GM12865 (cell line): ENCODE data around the gene NDUFS2.
"Not testable (repeated sequence)": the region's sequence is repeated elsewhere in the genome, so short reads cannot be mapped to it uniquely, and the experiment has no call there.

Experiments
- DNase-seq: peaks from one replicate; pipeline ENCODE4 v3.0.0; 2010; ENCODE audit warnings: low read depth
- H3K4me3 ChIP-seq: 2 replicates; pipeline ENCODE4 v1.5.1; 2011; ENCODE audit warnings: mild to moderate bottlenecking, low read depth, low read length, control low read depth
- CTCF ChIP-seq: IDR thresholded peaks from 2 replicates; pipeline ENCODE4 v1.5.1; 2011; ENCODE audit warnings: low read length, control low read depth, low read depth, inconsistent platforms; ENCODE audit not compliant: insufficient read depth; ENCODE audit errors: missing control alignments

Gene NDUFS2

GRCh38 chr1:161250829-161251228 is 48.7 kb downstream of the NDUFS2 start:
- no peak for TF ChIP-seq CTCF
- no peak for DNase-seq
- H3K4me3 ChIP-seq: no peak overlapping the region

GRCh38 chr1:161251579-161251978 is 49.4 kb downstream of the NDUFS2 start:
- DNase-seq: no peak
- no peak overlapping the region for H3K4me3 ChIP-seq
- no peak for TF ChIP-seq CTCF

GRCh38 chr1:161255302-161255701 is 53.1 kb downstream of the NDUFS2 start:
- DNase-seq, H3K4me3 ChIP-seq: not testable (repeated sequence)

GRCh38 chr1:161255955-161256520 is 53.9 kb downstream of the NDUFS2 start:
- not testable (repeated sequence) for H3K4me3 ChIP-seq, DNase-seq

- not testable (repeated sequence) for DNase-seq, H3K4me3 ChIP-seq
These were observed 54.9 kb downstream of the NDUFS2 start for GRCh38 chr1:161257109-161257508.

GRCh38 chr1:161258439-161259344 is 56.5 kb downstream of the NDUFS2 start, which contains the start of gene PCP4L1:
Gene PCP4L1, plus strand, starts transcription at chr1:161258745. Its CDS starts 230 bp downstream, at chr1:161258975.
- H3K4me3 ChIP-seq: peak within 1 kb of the TSS; percentile 15
- DNase-seq: peak; percentile 46
- no peak for TF ChIP-seq CTCF

GRCh38 chr1:161259345-161259702 is 57.2 kb downstream of the NDUFS2 start:
- no peak for DNase-seq
- H3K4me3 ChIP-seq: no peak overlapping the region
- TF ChIP-seq CTCF: no peak

- no peak for TF ChIP-seq CTCF
- H3K4me3 ChIP-seq: no peak overlapping the region
- DNase-seq: no peak
These were observed 57.6 kb downstream of the NDUFS2 start for GRCh38 chr1:161259765-161260164.
